T follicular helper cell (primary cell): ENCODE results near the gene MEMO1.
"Not testable (repeated sequence)": the region's sequence is repeated elsewhere in the genome, so short reads cannot be mapped to it uniquely, and the experiment has no call there.

Experiments used
- DNase-seq: peaks from one replicate; pipeline ENCODE4 v3.0.0-alpha.2; 2020; ENCODE audit warnings: low read depth

Gene MEMO1

GRCh38 chr2:31957354-31958139 lies 53.3 kb downstream of the MEMO1 start:
- no peak for DNase-seq

GRCh38 chr2:31956934-31957333 lies 53.9 kb downstream of the MEMO1 start:
- not testable (repeated sequence) for DNase-seq

- DNase-seq = no peak
Observed at GRCh38 chr2:31956312-31956711, 54.5 kb downstream of the MEMO1 start.

GRCh38 chr2:31953095-31953494 lies 57.7 kb downstream of the MEMO1 start:
- DNase-seq = not testable (repeated sequence)

GRCh38 chr2:31950946-31951562 lies 59.8 kb downstream of the MEMO1 start:
- no peak for DNase-seq

GRCh38 chr2:31947871-31948270 lies 62.9 kb downstream of the MEMO1 start:
- no peak for DNase-seq

GRCh38 chr2:31946838-31947237 lies 64.0 kb downstream of the MEMO1 start:
- no peak for DNase-seq

- DNase-seq = no peak
Observed at GRCh38 chr2:31945572-31945935, 65.3 kb downstream of the MEMO1 start.

GRCh38 chr2:31944828-31945571 lies 65.8 kb downstream of the MEMO1 start:
- DNase-seq = no peak

- no peak for DNase-seq
Observed at GRCh38 chr2:31943636-31944225, 67.1 kb downstream of the MEMO1 start.

- DNase-seq = no peak
Observed at GRCh38 chr2:31940920-31941319, 69.9 kb downstream of the MEMO1 start.

- no peak for DNase-seq
Observed at GRCh38 chr2:31937741-31938140, 73.1 kb downstream of the MEMO1 start.

GRCh38 chr2:31935370-31935769 lies 75.4 kb downstream of the MEMO1 start:
- DNase-seq = no peak

GRCh38 chr2:31933066-31933465 lies 77.7 kb downstream of the MEMO1 start:
- DNase-seq = no peak

GRCh38 chr2:31932589-31932988 lies 78.2 kb downstream of the MEMO1 start:
- DNase-seq = no peak

- no peak for DNase-seq
Observed at GRCh38 chr2:31931916-31932315, 78.9 kb downstream of the MEMO1 start.

- DNase-seq = no peak
Observed at GRCh38 chr2:31925517-31925916, 85.3 kb downstream of the MEMO1 start.

- DNase-seq = no peak
Observed at GRCh38 chr2:31923662-31924061, 87.1 kb downstream of the MEMO1 start.

GRCh38 chr2:31922542-31923408 lies 88.0 kb downstream of the MEMO1 start:
- DNase-seq = no peak

GRCh38 chr2:31920962-31921361 lies 89.8 kb downstream of the MEMO1 start:
- DNase-seq = no peak

- no peak for DNase-seq
Observed at GRCh38 chr2:31919499-31919898, 91.3 kb downstream of the MEMO1 start.

GRCh38 chr2:31909661-31910060 lies 101.1 kb downstream of the MEMO1 start:
- DNase-seq = no peak
